Activated T-cell treated with anti-CD3 and anti-CD28 coated beads for 4 hours (primary cell): ENCODE data around the gene SLC35G2.
"Not testable (repeated sequence)": the region's sequence is repeated elsewhere in the genome, so short reads cannot be mapped to it uniquely, and the experiment has no call there.

Source experiments
- DNase-seq: peaks from one replicate; pipeline ENCODE4 v3.0.0-alpha.2; 2020

Gene SLC35G2

GRCh38 chr3:136891934-136892855 is 73.3 kb downstream of the SLC35G2 start:
- no peak for DNase-seq

GRCh38 chr3:136893848-136894443 is 75.0 kb downstream of the SLC35G2 start:
- DNase-seq: no peak

GRCh38 chr3:136897171-136897570 is 78.2 kb downstream of the SLC35G2 start:
- not testable (repeated sequence) for DNase-seq

GRCh38 chr3:136898549-136898948 is 79.6 kb downstream of the SLC35G2 start:
- DNase-seq: no peak

- DNase-seq: no peak
Observed at GRCh38 chr3:136898954-136899353, 80.0 kb downstream of the SLC35G2 start.

GRCh38 chr3:136899622-136900158 is 80.8 kb downstream of the SLC35G2 start:
- DNase-seq: no peak

GRCh38 chr3:136900694-136901093 is 81.8 kb downstream of the SLC35G2 start:
- DNase-seq: not testable (repeated sequence)

GRCh38 chr3:136901391-136901790 is 82.5 kb downstream of the SLC35G2 start:
- no peak for DNase-seq

- not testable (repeated sequence) for DNase-seq
Observed at GRCh38 chr3:136902530-136902929, 83.6 kb downstream of the SLC35G2 start.

GRCh38 chr3:136903899-136904298 is 85.0 kb downstream of the SLC35G2 start:
- DNase-seq: no peak

- DNase-seq: no peak
Observed at GRCh38 chr3:136904746-136905145, 85.8 kb downstream of the SLC35G2 start.
